ENCODE data around the gene PPDPF.

The PPDPF gene

DNA sequence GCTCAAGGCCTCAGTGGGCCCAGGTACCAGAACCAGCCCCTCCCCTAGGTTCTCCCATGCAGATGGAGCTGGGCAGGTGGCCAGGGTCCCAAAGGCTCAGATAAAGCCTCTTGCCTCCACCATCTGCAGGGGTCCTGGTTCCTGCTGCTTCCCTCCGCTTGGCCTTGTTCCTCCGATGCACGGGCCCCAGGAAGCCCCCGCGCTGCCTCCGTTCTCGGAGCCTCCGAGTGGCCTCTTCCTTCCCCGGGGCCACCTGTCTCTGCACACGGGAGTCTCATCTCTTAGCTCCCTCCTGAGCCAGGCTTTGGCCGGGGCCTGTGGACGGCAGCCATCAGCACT, 18.5 kb downstream of the PPDPF start:
- Histone ChIP-seq H4K20me1 (ENCODE audit: control insufficient read depth, insufficient read depth, low read depth, low read length) (no peaks in the 10 kb centered on the region), H3K27me3 (ENCODE audit: control insufficient read depth, low read length) (peaks cover 6% of the 10 kb centered on the region), H3K4me2 (ENCODE audit: low read length) (no peak overlapping the region), H3K36me3 (ENCODE audit: control insufficient read depth, low read length) (no peaks in the 10 kb centered on the region), H3K4me3 (ENCODE audit: low read length) (no peak overlapping the region), H3K4me1 (ENCODE audit: control insufficient read depth, low read length) (peaks cover 25% of the 10 kb centered on the region), H3F3A (ENCODE audit: control insufficient read depth, insufficient read depth) (no peaks in the 10 kb centered on the region), H3K9me3 (ENCODE audit: control insufficient read depth, insufficient read depth, low read length) (no peaks in the 10 kb centered on the region), H3K9me2 (replicated peaks; ENCODE audit: control insufficient read depth, low read length) (no peaks in the 10 kb centered on the region), H3K79me2 (ENCODE audit: control insufficient read depth, low read length) (no peaks in the 10 kb centered on the region), H3K27ac (ENCODE audit: low read depth, low read length) (no peak overlapping the region)
- no peak for TF ChIP-seq EZH2phosphoT487 (IDR thresholded peaks at IDR 0.05; ENCODE audit: borderline replicate concordance, low read length)
- TF ChIP-seq, protein P1, sequence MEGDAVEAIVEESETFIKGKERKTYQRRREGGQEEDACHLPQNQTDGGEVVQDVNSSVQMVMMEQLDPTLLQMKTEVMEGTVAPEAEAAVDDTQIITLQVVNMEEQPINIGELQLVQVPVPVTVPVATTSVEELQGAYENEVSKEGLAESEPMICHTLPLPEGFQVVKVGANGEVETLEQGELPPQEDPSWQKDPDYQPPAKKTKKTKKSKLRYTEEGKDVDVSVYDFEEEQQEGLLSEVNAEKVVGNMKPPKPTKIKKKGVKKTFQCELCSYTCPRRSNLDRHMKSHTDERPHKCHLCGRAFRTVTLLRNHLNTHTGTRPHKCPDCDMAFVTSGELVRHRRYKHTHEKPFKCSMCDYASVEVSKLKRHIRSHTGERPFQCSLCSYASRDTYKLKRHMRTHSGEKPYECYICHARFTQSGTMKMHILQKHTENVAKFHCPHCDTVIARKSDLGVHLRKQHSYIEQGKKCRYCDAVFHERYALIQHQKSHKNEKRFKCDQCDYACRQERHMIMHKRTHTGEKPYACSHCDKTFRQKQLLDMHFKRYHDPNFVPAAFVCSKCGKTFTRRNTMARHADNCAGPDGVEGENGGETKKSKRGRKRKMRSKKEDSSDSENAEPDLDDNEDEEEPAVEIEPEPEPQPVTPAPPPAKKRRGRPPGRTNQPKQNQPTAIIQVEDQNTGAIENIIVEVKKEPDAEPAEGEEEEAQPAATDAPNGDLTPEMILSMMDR (IDR thresholded peaks at IDR 0.05; ENCODE audit: low read depth, low read length, poor library complexity, severe bottlenecking) = no peak

- no peak overlapping the region for H3K4me2 ChIP-seq (ENCODE audit: low read length)
- H3K9me2 ChIP-seq (replicated peaks; ENCODE audit: control insufficient read depth, low read length) = no peaks in the 10 kb centered on the region
- H3F3A ChIP-seq (ENCODE audit: control insufficient read depth, insufficient read depth) = no peaks in the 10 kb centered on the region
- no peak overlapping the region for H3K27ac ChIP-seq (ENCODE audit: low read depth, low read length)
- peaks cover 25% of the 10 kb centered on the region for H3K4me1 ChIP-seq (ENCODE audit: control insufficient read depth, low read length)
- H3K27me3 ChIP-seq (ENCODE audit: control insufficient read depth, low read length) = peaks cover 12% of the 10 kb centered on the region
- H3K4me3 ChIP-seq (ENCODE audit: low read length) = no peak overlapping the region
- no peaks in the 10 kb centered on the region for H3K9me3 ChIP-seq (ENCODE audit: control insufficient read depth, insufficient read depth, low read length)
- H3K36me3 ChIP-seq (ENCODE audit: control insufficient read depth, low read length) = no peaks in the 10 kb centered on the region
- no peak for TF ChIP-seq EZH2phosphoT487 (IDR thresholded peaks at IDR 0.05; ENCODE audit: borderline replicate concordance, low read length)
- TF ChIP-seq, protein P1 (IDR thresholded peaks at IDR 0.05; ENCODE audit: low read depth, low read length, poor library complexity, severe bottlenecking) = no peak
- no peaks in the 10 kb centered on the region for H3K79me2 ChIP-seq (ENCODE audit: control insufficient read depth, low read length)
- no peaks in the 10 kb centered on the region for H4K20me1 ChIP-seq (ENCODE audit: control insufficient read depth, insufficient read depth, low read depth, low read length)
Measured at GRCh38 chr20:63539441-63540370, 19.1 kb downstream of the PPDPF start.

DNA sequence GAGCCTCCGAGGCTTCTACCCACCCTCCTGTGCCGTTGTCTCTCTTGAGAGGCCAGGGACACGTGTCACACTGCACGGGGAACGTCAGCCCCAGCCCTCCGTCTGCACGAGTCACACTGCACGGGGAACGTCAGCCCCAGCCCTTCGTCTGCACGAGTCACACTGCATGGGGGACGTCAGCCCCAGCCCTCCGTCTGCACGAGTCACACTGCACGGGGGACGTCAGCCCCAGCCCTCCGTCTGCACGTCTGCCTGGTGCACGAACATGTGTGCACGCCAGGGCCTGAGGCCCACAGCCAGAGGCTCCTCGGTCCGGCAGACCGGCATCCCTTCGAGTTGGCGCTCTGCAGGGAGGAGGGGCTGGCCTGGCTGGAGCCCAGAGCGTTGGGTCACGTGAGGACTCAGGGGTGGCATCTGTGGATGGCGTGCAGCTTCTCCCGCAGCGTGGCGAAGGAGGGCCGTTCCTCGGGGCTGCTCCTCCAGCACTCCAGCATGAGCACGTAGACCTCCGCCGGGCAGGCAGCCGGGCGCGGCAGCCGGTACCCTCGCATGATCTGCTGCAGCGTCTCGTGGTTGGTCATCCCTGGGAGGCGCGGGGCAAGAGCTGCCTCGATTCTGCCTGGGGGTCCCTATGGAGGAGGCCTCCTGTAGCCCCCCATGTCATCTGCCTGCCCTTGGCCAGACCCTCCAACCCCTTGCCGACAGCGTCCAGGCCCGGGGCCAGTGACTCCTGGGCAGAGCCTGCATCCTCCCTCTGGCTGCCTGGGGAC, 20.0 kb downstream of the PPDPF start:
- no peak overlapping the region for H3K4me2 ChIP-seq (ENCODE audit: low read length)

More for the DNA sequence above, 20.0 kb downstream of the PPDPF start:
- no peaks in the 10 kb centered on the region for H4K20me1 ChIP-seq (ENCODE audit: control insufficient read depth, insufficient read depth, low read depth, low read length)
- peaks cover 21% of the 10 kb centered on the region for H3K27me3 ChIP-seq (ENCODE audit: control insufficient read depth, low read length)
- H3K4me1 ChIP-seq (ENCODE audit: control insufficient read depth, low read length) = peaks cover 28% of the 10 kb centered on the region
- H3K9me2 ChIP-seq (replicated peaks; ENCODE audit: control insufficient read depth, low read length) = no peaks in the 10 kb centered on the region
- TF ChIP-seq EZH2phosphoT487 (IDR thresholded peaks at IDR 0.05; ENCODE audit: borderline replicate concordance, low read length) = no peak
- TF ChIP-seq, protein P1 (IDR thresholded peaks at IDR 0.05; ENCODE audit: low read depth, low read length, poor library complexity, severe bottlenecking) = no peak
- H3K27ac ChIP-seq (ENCODE audit: low read depth, low read length) = no peak overlapping the region
- no peak overlapping the region for H3K4me3 ChIP-seq (ENCODE audit: low read length)
- H3K36me3 ChIP-seq (ENCODE audit: control insufficient read depth, low read length) = no peaks in the 10 kb centered on the region
- H3K9me3 ChIP-seq (ENCODE audit: control insufficient read depth, insufficient read depth, low read length) = no peaks in the 10 kb centered on the region
- H3F3A ChIP-seq (ENCODE audit: control insufficient read depth, insufficient read depth) = no peaks in the 10 kb centered on the region
- no peaks in the 10 kb centered on the region for H3K79me2 ChIP-seq (ENCODE audit: control insufficient read depth, low read length)

Measured in DOHH2 (cell line).